Breast epithelium (tissue), 3 donors: Measurements from ENCODE around the gene METTL25.

Experiments used
- CTCF ChIP-seq, 3 donors: fragments of 450-650 bp; IDR thresholded peaks; one replicate each; pipeline ENCODE4 v1.5.1; 2016 to 2017; ENCODE audit warnings: antibody characterized with exemption in 3 of 3, mild to moderate bottlenecking in 3 of 3, moderate library complexity in 3 of 3
- POLR2A ChIP-seq: fragments of 450-650 bp; IDR thresholded peaks from one replicate; pipeline ENCODE4 v1.6.1; 2016; ENCODE audit warnings: antibody characterized with exemption, mild to moderate bottlenecking, moderate library complexity
- POLR2AphosphoS5 ChIP-seq, 3 donors: sonication (generic); formaldehyde crosslinking; IDR thresholded peaks; one replicate each; pipeline ENCODE4 v1.6.1; 2017; ENCODE audit warnings: antibody characterized with exemption in 3 of 3

DNA sequence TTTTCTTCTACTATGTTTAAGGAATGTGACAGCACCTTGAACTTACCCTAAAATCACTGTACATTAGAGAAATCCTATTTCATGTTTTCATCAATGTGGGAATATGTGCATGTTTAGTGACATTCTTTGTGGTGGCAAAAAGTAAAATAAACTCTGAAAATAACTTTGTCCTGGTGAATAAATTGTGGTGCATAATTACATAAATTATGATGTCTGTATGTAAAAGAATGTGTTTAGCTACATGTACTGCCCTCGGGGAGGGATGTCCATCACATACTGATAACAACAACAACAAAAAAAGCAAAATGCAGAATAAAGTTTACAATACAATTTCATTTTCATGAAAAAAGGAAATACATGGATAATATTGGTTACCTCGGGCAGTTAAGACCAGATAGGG is 157.3 kb downstream of the METTL25 start:
- TF ChIP-seq POLR2A (no peak), CTCF (IDR thresholded peaks at IDR 0.05) (no peak), POLR2AphosphoS5 (IDR thresholded peaks at IDR 0.05) (no peak)
